ENCODE measurements around the gene CC2D2A. TPM values are rescaled to one million over a fixed set of nuclear protein-coding genes. Genes with fewer than 3 reads are reported as not detected.

Gene CC2D2A
- total RNA-seq, 1 experiment from 2014 or later, result 10.2 TPM

- Mint-ChIP-seq H3K27ac (no peak overlapping the region), H3K9me3 (peaks cover 10% of the 10 kb centered on the region), H3K4me3 (no peak overlapping the region), H3K36me3 (peaks cover 19% of the 10 kb centered on the region), H3K27me3 (ENCODE audit: low read depth) (no peaks in the 10 kb centered on the region), H3K4me1 (no peaks in the 10 kb centered on the region)
- ATAC-seq (no peak), DNase-seq (ENCODE audit: low spot score) (no peak)
- CTCF ChIA-PET, result no interaction called here
- TF ChIP-seq RELA (CRISPR knock-in tag; IDR thresholded peaks at IDR 0.05; ENCODE audit: borderline replicate concordance), result no peak
- no peak for TF ChIP-seq ZNF263 (CRISPR knock-in tag; IDR thresholded peaks at IDR 0.05; ENCODE audit: low read depth)
- TF ChIP-seq USF1 (CRISPR knock-in tag; IDR thresholded peaks at IDR 0.05), result no peak
- no peak for TF ChIP-seq ZNF423 (CRISPR knock-in tag; IDR thresholded peaks at IDR 0.05)
- no peak for TF ChIP-seq USF2 (CRISPR knock-in tag; IDR thresholded peaks at IDR 0.05)
- TF ChIP-seq ZNF416 (CRISPR knock-in tag; IDR thresholded peaks at IDR 0.05), result no peak
- no peak for TF ChIP-seq NFATC4 (CRISPR knock-in tag; IDR thresholded peaks at IDR 0.05)
- no peak for TF ChIP-seq IRF2 (CRISPR knock-in tag; IDR thresholded peaks at IDR 0.05; ENCODE audit: borderline replicate concordance, low read depth)
- TF ChIP-seq NFYB (CRISPR knock-in tag; conservative IDR thresholded peaks at IDR 0.05; ENCODE audit: low read depth), result no peak
- no peak for TF ChIP-seq ZNF138 (CRISPR knock-in tag; conservative IDR thresholded peaks at IDR 0.05)
- no peak for TF ChIP-seq E2F1 (CRISPR knock-in tag; IDR thresholded peaks at IDR 0.05)
- TF ChIP-seq ZNF121 (CRISPR knock-in tag; IDR thresholded peaks at IDR 0.05), result no peak
- no peak for TF ChIP-seq GTF2I (CRISPR knock-in tag; conservative IDR thresholded peaks at IDR 0.05)
- TF ChIP-seq HMGA2 (CRISPR knock-in tag; IDR thresholded peaks at IDR 0.05), result no peak
- TF ChIP-seq SP1 (CRISPR knock-in tag; conservative IDR thresholded peaks at IDR 0.05), result no peak
- TF ChIP-seq KAT7 (CRISPR knock-in tag; IDR thresholded peaks at IDR 0.05; ENCODE audit: borderline replicate concordance), result no peak
- POLR2A ChIA-PET, result no interaction called here
These were observed 129.0 kb downstream of the CC2D2A start for GRCh38 chr4:15598644-15599043.

- H3K27ac Mint-ChIP-seq, result no peak overlapping the region
- no peak overlapping the region for H3K4me3 Mint-ChIP-seq
- CTCF ChIA-PET, result no interaction called here
- POLR2A ChIA-PET, result no interaction called here
- no peak for DNase-seq (ENCODE audit: low spot score)
- ATAC-seq, result no peak
- H3K27me3 Mint-ChIP-seq (ENCODE audit: low read depth), result no peaks in the 10 kb centered on the region
- TF ChIP-seq ATF6 (CRISPR knock-in tag; IDR thresholded peaks at IDR 0.05), result no peak
- no peak for TF ChIP-seq GTF2I (CRISPR knock-in tag; conservative IDR thresholded peaks at IDR 0.05)
- TF ChIP-seq MAX (CRISPR knock-in tag; IDR thresholded peaks at IDR 0.05), result no peak
- TF ChIP-seq FOXP4 (CRISPR knock-in tag; IDR thresholded peaks at IDR 0.05), result no peak
- no peak for TF ChIP-seq ZMAT4 (CRISPR knock-in tag; IDR thresholded peaks at IDR 0.05)
- TF ChIP-seq NR3C1 (CRISPR knock-in tag; conservative IDR thresholded peaks at IDR 0.05; ENCODE audit: low read depth), result no peak
- TF ChIP-seq ZNF121 (CRISPR knock-in tag; IDR thresholded peaks at IDR 0.05), result no peak
- no peak for TF ChIP-seq ZNF423 (CRISPR knock-in tag; IDR thresholded peaks at IDR 0.05)
- no peak for TF ChIP-seq ZNF263 (CRISPR knock-in tag; IDR thresholded peaks at IDR 0.05; ENCODE audit: low read depth)
- TF ChIP-seq STAT6 (CRISPR knock-in tag; conservative IDR thresholded peaks at IDR 0.05; ENCODE audit: low read depth), result no peak
- TF ChIP-seq ZNF317 (CRISPR knock-in tag; IDR thresholded peaks at IDR 0.05; ENCODE audit: borderline replicate concordance, low read depth), result no peak
- TF ChIP-seq ATF2 (CRISPR knock-in tag; IDR thresholded peaks at IDR 0.05; ENCODE audit: borderline replicate concordance, low read depth), result no peak
- peaks cover 30% of the 10 kb centered on the region for H3K36me3 Mint-ChIP-seq
- peaks cover 15% of the 10 kb centered on the region for H3K9me3 Mint-ChIP-seq
- H3K4me1 Mint-ChIP-seq, result peaks cover 2% of the 10 kb centered on the region
These were observed 130.5 kb downstream of the CC2D2A start for GRCh38 chr4:15600176-15600575.

All from WTC11 (cell line).